ENCODE data around the gene DUSP6.

The DUSP6 gene

DNA sequence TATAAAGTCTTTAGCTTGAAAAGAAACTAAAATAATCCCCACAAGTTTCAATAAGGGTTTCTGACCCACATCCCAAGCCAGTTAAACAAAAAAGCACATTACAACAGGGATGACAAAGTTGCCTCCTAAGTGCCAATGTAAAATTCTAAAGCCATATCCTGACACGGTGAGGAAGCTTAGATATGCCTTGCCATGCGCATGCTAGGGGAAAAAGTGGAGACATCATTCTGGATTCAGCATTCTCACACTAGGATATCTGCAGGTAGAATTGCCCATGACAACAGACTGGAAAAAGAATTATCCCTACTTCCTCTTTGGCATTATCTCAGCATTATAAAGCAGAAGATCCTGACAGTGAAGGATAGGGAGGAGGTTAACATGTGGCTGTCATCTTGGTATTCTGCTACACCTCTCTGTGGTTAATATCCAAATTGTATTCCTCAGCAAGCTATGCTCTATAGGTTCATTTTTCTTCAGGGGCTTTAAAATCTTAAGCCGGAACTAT, 4.9 kb downstream of the DUSP6 start:
- TF ChIP-seq, protein P1, sequence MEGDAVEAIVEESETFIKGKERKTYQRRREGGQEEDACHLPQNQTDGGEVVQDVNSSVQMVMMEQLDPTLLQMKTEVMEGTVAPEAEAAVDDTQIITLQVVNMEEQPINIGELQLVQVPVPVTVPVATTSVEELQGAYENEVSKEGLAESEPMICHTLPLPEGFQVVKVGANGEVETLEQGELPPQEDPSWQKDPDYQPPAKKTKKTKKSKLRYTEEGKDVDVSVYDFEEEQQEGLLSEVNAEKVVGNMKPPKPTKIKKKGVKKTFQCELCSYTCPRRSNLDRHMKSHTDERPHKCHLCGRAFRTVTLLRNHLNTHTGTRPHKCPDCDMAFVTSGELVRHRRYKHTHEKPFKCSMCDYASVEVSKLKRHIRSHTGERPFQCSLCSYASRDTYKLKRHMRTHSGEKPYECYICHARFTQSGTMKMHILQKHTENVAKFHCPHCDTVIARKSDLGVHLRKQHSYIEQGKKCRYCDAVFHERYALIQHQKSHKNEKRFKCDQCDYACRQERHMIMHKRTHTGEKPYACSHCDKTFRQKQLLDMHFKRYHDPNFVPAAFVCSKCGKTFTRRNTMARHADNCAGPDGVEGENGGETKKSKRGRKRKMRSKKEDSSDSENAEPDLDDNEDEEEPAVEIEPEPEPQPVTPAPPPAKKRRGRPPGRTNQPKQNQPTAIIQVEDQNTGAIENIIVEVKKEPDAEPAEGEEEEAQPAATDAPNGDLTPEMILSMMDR (IDR thresholded peaks at IDR 0.05; ENCODE audit: extremely low read depth, missing control alignments): no peak
- DNase-seq (ENCODE audit: low spot score): no peak

DNA sequence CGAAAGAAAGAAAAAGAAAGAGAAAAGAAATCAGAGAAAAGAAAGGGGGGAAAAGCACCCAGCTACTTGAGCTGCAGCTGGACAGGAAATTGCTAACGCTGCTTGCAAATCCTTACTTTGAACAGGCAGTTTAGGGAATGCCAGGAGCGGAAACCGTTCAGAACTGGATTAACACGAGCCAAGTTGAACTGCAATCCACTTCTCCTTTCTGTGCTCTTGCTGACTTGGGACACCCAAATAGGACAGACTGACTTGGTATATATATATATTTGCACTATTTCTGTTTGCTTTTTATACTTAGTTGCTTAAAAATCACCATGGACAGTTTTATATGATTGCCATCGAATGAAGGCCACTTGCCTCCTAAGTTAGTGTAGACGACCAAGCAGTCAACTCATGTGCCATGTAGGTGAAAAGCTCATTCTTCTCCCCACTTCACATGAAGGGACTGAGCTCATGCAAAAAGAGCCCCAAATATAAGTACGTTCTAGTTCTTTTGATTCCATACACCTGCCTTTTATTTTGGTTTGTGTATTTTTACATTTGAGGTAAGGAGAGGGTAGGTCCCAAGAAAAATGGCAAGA, 5.5 kb downstream of the DUSP6 start:
- no peak for DNase-seq (ENCODE audit: low spot score)
- TF ChIP-seq, protein P1 (IDR thresholded peaks at IDR 0.05; ENCODE audit: extremely low read depth, missing control alignments): no peak

DNA sequence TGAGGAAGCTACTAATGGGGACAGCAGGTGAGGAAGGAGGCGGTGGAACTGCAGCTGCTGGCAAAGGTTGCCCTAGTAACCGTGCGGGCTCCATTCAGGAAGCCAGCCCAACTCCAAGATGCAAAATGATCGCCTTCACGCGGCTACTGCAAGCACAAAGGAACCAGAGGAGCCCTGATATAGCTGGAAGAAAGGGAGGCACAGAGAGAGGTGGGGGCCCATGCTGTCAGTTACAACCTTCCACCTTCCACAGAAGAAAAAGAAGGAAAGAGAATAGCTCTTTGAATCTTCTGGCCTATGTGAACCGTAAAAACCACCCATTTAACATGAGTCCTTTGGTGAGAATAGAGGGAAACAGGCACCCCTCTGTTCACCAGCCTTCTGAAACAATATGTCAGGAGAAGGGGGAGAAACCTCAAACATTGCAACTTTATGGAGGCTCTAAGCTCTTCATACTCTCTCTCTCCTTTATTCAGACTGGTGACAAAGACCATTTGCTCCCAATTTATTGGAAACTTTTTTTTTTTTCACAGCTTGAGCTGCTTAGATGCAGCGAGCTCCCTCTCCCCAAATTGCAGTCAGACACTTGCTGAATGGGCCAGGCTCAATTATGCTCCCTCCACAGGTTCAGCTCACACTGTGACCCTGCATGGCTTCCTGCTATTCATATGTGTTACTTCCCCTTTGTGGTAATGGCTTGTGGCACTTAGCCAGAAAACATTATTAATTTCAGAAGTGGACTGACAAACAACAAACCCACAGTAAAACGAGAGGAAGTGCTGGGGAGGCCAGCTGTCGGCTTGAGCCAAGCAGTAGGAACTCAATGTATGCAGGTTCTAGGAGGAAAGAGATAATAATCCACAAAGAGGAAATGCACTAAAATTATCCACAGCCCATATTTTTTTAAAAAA, 6.2 kb downstream of the DUSP6 start:
- DNase-seq (ENCODE audit: low spot score): peak; percentile 80
- TF ChIP-seq, protein P1 (IDR thresholded peaks at IDR 0.05; ENCODE audit: extremely low read depth, missing control alignments): no peak

DNA sequence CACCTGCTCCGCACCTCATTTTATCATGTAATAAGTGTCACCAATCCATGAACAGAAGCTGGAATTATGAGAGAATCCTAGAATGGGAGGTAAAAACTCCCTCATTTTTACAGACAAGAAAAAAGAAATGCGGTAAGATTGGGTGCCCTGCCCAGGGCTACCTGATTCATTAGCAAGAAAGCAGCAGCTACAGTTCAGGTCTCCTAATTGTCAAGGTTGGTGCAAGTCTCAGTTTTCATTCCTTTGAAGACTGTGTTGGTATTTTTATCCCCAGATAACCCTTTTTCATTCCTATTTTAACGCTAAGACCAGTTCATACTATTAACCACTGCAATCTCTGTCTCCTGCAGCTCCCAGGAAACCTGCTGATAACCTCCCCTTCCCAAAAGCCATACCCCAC, 6.9 kb downstream of the DUSP6 start:
- DNase-seq (ENCODE audit: low spot score): no peak
- TF ChIP-seq, protein P1 (IDR thresholded peaks at IDR 0.05; ENCODE audit: extremely low read depth, missing control alignments): no peak

DNA sequence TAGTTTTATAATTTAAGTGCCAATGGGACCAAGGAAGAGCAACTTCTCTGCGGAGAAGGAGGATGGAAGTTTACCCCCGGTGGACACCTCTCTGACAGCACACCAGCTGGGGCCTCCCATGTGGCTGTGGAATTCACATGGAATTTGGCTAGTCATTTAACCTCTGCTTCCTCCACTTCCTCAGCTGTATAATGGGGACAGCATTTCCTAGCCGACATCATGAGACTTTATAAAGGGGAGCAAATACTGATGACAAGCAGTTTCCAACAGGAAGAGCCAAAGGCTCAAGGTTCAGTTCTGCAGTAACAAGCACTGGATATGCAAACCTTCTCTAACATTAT, 7.5 kb downstream of the DUSP6 start:
- TF ChIP-seq, protein P1 (IDR thresholded peaks at IDR 0.05; ENCODE audit: extremely low read depth, missing control alignments): no peak
- no peak for DNase-seq (ENCODE audit: low spot score)

DNA sequence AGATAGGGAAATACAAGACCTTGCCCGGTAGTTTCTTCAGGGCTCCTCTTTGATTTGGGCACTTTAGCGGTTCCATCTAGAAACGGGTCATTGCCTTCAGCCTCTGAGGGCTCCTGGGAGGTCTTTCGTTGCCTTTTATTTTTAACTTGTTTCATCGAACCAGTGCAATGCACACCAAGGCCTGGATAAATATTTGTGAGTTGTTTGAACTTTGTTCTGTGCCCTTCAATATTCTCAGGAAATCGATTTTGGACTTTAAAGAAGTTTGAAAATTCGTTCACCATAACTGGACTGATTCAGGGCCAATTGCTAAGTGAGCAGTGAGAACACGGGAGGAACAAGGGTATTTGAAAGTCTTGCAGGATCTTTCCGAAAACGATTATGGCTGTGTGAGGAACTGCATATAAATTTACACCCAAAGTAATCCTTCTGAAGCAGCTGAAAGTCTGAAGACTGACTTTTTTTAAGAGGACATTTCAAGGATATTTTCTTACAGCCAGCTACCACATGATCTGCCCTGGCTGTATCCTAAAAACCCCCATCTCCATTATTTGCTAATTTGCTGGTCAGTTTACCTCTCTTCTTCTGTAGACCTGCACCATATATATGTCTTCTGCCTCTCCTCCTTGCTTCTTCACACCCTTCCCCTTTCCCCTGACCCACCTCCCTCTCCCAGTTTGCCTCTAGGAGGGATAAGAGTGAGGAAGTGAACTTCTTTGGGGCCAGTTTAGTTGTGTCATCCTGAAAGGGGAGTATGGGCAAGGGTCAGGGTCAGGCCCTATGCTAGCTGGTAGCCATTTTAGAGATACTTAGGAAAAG, 8.0 kb downstream of the DUSP6 start:
- DNase-seq (ENCODE audit: low spot score): no peak
- TF ChIP-seq, protein P1 (IDR thresholded peaks at IDR 0.05; ENCODE audit: extremely low read depth, missing control alignments): no peak
